A549 (cell line): ENCODE measurements around the gene TBCA. TPM values are rescaled to one million over a fixed set of nuclear protein-coding genes. Genes with fewer than 3 reads are reported as not detected.
A peak's percentile ranks its signal among the peaks of the same experiment; 100 is the strongest.
"Not testable (repeated sequence)": the region's sequence is repeated elsewhere in the genome, so short reads cannot be mapped to it uniquely, and the experiment has no call there.

Source experiments
- ATAC-seq, 2 experiments: fragments of 200-7000 bp in 1 of 2; fragments of >200 bp in 1 of 2; cut with Nextera tagmentation in 1 of 2; cut with Tn5 transposase in 1 of 2; 3 replicates each; pipeline versions ENCODE4 v1.8.0 to v1.9.1; 2018 to 2020; ENCODE audit warnings: mild to moderate bottlenecking in 1 of 2, moderate library complexity in 1 of 2
- CTCF ChIA-PET: fragments of 300-600 bp; sonication (Branson Sonifier 250); formaldehyde crosslinking; extraction: SDS; loops from one replicate; lab custom pipeline; 2021; ENCODE audit warnings: antibody characterized with exemption, inconsistent platforms; lab: Yijun Ruan, JAX
- POLR2A ChIA-PET: fragments of 350-600 bp; formaldehyde crosslinking; extraction: SDS; loops from one replicate; lab custom pipeline; 2021; ENCODE audit warnings: antibody characterized with exemption, inconsistent platforms; lab: Yijun Ruan, JAX
- DNase-seq, 2 experiments: peaks; one replicate each; pipeline versions ENCODE4 v3.0.0 to v3.0.0-alpha.2; 2011 to 2016; ENCODE audit warnings: low read depth in 1 of 2, low spot score in 1 of 2
- FAIRE-seq: peaks from 2 replicates; lab custom pipeline; 2011; peaks lifted over from hg19 to GRCh38; lab: Jason Lieb, UNC
- H3K27ac ChIP-seq, 2 experiments: fragments of >200 bp; sonication (Bioruptor Twin); formaldehyde crosslinking; 3 replicates each; pipeline ENCODE4 v1.5.1; 2016 to 2017
- H3K4me1 ChIP-seq: fragments of >200 bp; sonication (Bioruptor Twin); formaldehyde crosslinking; 3 replicates; pipeline ENCODE4 v1.6.1; 2016
- H3K4me2 ChIP-seq: fragments of >200 bp; sonication (Bioruptor Twin); formaldehyde crosslinking; 3 replicates; pipeline ENCODE4 v1.6.1; 2016
- H3K4me3 ChIP-seq: fragments of >200 bp; sonication (Bioruptor Twin); formaldehyde crosslinking; 3 replicates; pipeline ENCODE4 v1.5.1; 2016
- H3K9me3 ChIP-seq: fragments of >200 bp; sonication (Bioruptor Twin); formaldehyde crosslinking; 3 replicates; pipeline ENCODE4 v1.6.1; 2016
- BHLHE40 ChIP-seq: IDR thresholded peaks from 2 replicates; pipeline ENCODE4 v1.6.1; 2012; ENCODE audit warnings: low read depth, low read length, inconsistent platforms
- CBX2 ChIP-seq: fragments of 200-600 bp; sonication (generic); IDR thresholded peaks from 2 replicates; pipeline ENCODE4 v1.6.1; 2016; ENCODE audit warnings: low read depth, mild to moderate bottlenecking, borderline replicate concordance
- CBX8 ChIP-seq: fragments of 200-600 bp; sonication (generic); IDR thresholded peaks from 2 replicates; pipeline ENCODE4 v1.6.1; 2016
- CHD2 ChIP-seq: fragments of 150-350 bp; IDR thresholded peaks from 2 replicates; pipeline ENCODE4 v1.6.1; 2014; ENCODE audit warnings: low read length; ENCODE audit not compliant: partially characterized antibody
- EHMT2 ChIP-seq: fragments of 200-600 bp; sonication (generic); IDR thresholded peaks from 2 replicates; pipeline ENCODE4 v1.6.1; 2016; ENCODE audit warnings: antibody characterized with exemption, low read depth, mild to moderate bottlenecking, moderate library complexity
- ESRRA ChIP-seq: fragments of 150-350 bp; IDR thresholded peaks from 2 replicates; pipeline ENCODE4 v1.6.1; 2014; ENCODE audit warnings: mild to moderate bottlenecking, low read length, borderline replicate concordance
- HEYL ChIP-seq: fragments of 250-450 bp; sonication (Bioruptor Pico); IDR thresholded peaks from 2 replicates; pipeline ENCODE4 v1.8.0; 2021; ENCODE audit warnings: mild to moderate bottlenecking, moderate library complexity
- MAZ ChIP-seq: fragments of 150-350 bp; IDR thresholded peaks from 2 replicates; pipeline ENCODE4 v1.6.1; 2014; ENCODE audit warnings: antibody characterized with exemption, low read depth, low read length, borderline replicate concordance
- NR3C1 ChIP-seq: fragments of >200 bp; sonication (Bioruptor Twin); formaldehyde crosslinking; IDR thresholded peaks from 3 replicates; pipeline ENCODE4 v1.6.1; 2017
- PBX3 ChIP-seq: IDR thresholded peaks from 2 replicates; pipeline ENCODE4 v1.6.1; 2012
- PHF8 ChIP-seq: fragments of 200-600 bp; sonication (generic); IDR thresholded peaks from 2 replicates; pipeline ENCODE4 v1.6.1; 2016; ENCODE audit warnings: low read depth, mild to moderate bottlenecking, antibody characterized with exemption, moderate library complexity, borderline replicate concordance
- POLR2A ChIP-seq: IDR thresholded peaks from 2 replicates; pipeline ENCODE4 v1.6.1; 2012; ENCODE audit warnings: mild to moderate bottlenecking, low read length
- RARB ChIP-seq: fragments of 250-450 bp; sonication (Bioruptor Pico); IDR thresholded peaks from 2 replicates; pipeline ENCODE4 v1.8.0; 2021; ENCODE audit warnings: mild to moderate bottlenecking, moderate library complexity
- SMC3 ChIP-seq: fragments of >200 bp; sonication (Bioruptor Twin); formaldehyde crosslinking; IDR thresholded peaks from 3 replicates; pipeline ENCODE4 v1.6.1; 2018; ENCODE audit warnings: inconsistent platforms
- USF2 ChIP-seq: fragments of 450-650 bp; IDR thresholded peaks from 2 replicates; pipeline ENCODE4 v1.6.1; 2014; ENCODE audit warnings: antibody characterized with exemption
- WGBS: methylation state at CpG from one replicate; pipeline ENCODE4 v1.1.6; 2017; ENCODE audit errors: missing lambda C conversion rate; 5-methylcytosine and 5-hydroxymethylcytosine counted together
- polyA plus RNA-seq, 4 experiments: library from polyadenylated mRNA; depleted of rRNA in 3 of 4; stranded (reverse); fragments of >200 nt; fragmentation: RNase III in 1 of 4; extraction: RNeasy Plus Mini Kit Qiagen cat#74134 plus additional on column Dnase treatment in 1 of 4; gene quantifications; 2 replicates in 3 of 4; 3 replicates in 1 of 4; pipeline ENCODE4 v1.2.3, GENCODE V29; 2011 to 2017
- TF ChIP-seq, protein P1 (sequence below): IDR thresholded peaks from 2 replicates; pipeline ENCODE4 v1.6.1; 2012

TBCA gene
- polyA plus RNA-seq, 2 of the 4 experiments (the other 2 are of a cell fraction), result 373 to 484 TPM

GRCh38 chr5:77751328-77752023 is 24.7 kb downstream of the TBCA start (continued):
- no peak for TF ChIP-seq PBX3
- TF ChIP-seq HEYL (CRISPR knock-in tag), result no peak
- TF ChIP-seq, all 56 proteins: peak for 0

DNA sequence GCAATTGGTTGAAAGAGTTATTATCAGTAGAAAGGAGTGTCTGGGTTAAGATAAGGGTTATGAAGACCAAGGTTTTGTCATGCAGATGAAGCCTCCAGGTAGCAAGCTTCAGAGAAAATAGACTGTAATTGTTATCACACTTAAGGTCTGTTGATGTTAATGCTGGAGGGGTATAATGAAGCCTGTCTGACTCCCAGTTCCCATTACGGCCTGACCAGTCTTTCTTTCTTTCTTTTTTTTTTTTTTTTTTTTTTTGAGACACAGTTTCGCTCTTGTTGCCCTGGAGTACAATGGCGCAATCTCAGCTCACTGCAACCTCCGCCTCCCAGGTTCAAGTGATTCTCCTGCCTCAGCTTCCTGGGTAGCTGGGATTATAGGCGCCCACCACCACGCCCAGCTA is 25.2 kb downstream of the TBCA start:
- CTCF ChIA-PET, H3K4me3 ChIP-seq, H3K4me1 ChIP-seq, H3K9me3 ChIP-seq, ATAC-seq, FAIRE-seq, H3K27ac ChIP-seq, POLR2A ChIA-PET, DNase-seq, H3K4me2 ChIP-seq: not testable (repeated sequence)
- WGBS, result 82% methylated on average over 6 of the region's 6 CpGs

DNA sequence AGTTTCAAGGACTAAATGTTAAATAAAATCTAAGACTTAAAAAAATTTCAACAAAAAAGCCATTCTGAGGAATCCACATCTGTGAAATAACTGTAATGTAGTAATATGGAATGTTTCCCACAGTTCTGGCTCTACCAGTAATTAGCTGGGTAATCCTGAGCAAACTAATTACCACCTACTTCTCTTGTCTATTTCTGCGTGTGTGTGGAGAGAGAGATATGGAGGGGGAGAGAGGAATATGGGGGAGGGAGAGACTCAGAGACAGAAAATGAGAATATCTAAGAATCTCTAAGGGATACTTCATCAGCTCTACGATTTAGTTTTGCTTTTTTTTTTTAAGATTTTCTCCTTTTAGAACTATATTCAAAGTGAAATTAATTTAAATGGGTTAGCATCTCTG is 28.0 kb downstream of the TBCA start:
- H3K4me3 ChIP-seq, result no peak overlapping the region
- no peaks in the 10 kb centered on the region for H3K9me3 ChIP-seq
- DNase-seq (no peak), FAIRE-seq (no peak), ATAC-seq (no peak)
- H3K27ac ChIP-seq, result no peak overlapping the region
- H3K4me2 ChIP-seq, result no peak overlapping the region
- H3K4me1 ChIP-seq, result peaks cover 7% of the 10 kb centered on the region; the same call in 1 of the 3 replicates
- WGBS, result 85% methylated on average over 2 of the region's 2 CpGs
- POLR2A ChIA-PET, result no interaction called here
- no peak for TF ChIP-seq CHD2
- CTCF ChIA-PET, result interaction anchor here (1.0 kb wide), 1 partner anchor 261 kb away, joined by 5 read pairs; no protein-coding TSS in a partner anchor

DNA sequence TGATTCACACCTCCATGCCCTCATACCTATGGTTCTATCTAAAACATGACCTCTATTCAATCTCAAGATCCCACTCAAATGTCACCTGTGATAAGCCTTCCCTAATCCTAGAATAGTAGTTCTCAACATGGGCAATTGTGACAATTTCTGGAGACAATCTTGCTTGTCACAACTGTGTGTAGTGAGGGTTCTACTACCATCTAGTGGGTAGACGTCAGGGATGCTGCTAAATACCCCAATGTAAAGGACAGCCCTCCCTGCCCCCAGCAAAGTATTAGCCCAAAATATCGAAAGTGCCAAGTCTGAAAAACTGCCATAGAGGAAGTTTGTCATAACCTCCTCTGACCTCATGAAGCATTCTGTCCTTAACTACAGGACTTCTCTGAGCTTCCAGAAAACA is 32.0 kb downstream of the TBCA start:
- DNase-seq (no peak), ATAC-seq (no peak), FAIRE-seq (no peak)
- Histone ChIP-seq H3K4me2 (no peak overlapping the region), H3K4me3 (no peak overlapping the region), H3K27ac (no peak overlapping the region), H3K4me1 (peaks cover 6% of the 10 kb centered on the region; the same call in 1 of the 3 replicates), H3K9me3 (no peaks in the 10 kb centered on the region)
- POLR2A ChIA-PET, result no interaction called here
- TF ChIP-seq USF2, result no peak
- TF ChIP-seq PHF8, result no peak
- no peak for TF ChIP-seq RARB
- no peak for TF ChIP-seq CBX8
- CTCF ChIA-PET, result no interaction called here
- 38% methylated on average over 2 of the region's 2 CpGs for WGBS

- Histone ChIP-seq H3K4me2 (no peak overlapping the region), H3K4me1 (peaks cover 3% of the 10 kb centered on the region; the same call in 1 of the 3 replicates), H3K27ac (no peak overlapping the region), H3K4me3 (no peak overlapping the region), H3K9me3 (no peaks in the 10 kb centered on the region)
- ATAC-seq (peak in 1 of 2 experiments; percentile 24; a peak in 1 of 6 replicates), FAIRE-seq (no peak), DNase-seq (no peak)
- 85% methylated on average over 3 of the region's 3 CpGs for WGBS
- CTCF ChIA-PET, result interaction anchor here (0.6 kb wide), 1 partner anchor 13 kb away, joined by 3 read pairs; no protein-coding TSS in a partner anchor
- TF ChIP-seq BHLHE40 (no peak), CBX2 (no peak), SMC3 (no peak)
- TF ChIP-seq, protein P1, sequence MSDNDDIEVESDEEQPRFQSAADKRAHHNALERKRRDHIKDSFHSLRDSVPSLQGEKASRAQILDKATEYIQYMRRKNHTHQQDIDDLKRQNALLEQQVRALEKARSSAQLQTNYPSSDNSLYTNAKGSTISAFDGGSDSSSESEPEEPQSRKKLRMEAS, result no peak
- POLR2A ChIA-PET, result no interaction called here
These were observed 33.0 kb downstream of the TBCA start for GRCh38 chr5:77743181-77743580.

DNA sequence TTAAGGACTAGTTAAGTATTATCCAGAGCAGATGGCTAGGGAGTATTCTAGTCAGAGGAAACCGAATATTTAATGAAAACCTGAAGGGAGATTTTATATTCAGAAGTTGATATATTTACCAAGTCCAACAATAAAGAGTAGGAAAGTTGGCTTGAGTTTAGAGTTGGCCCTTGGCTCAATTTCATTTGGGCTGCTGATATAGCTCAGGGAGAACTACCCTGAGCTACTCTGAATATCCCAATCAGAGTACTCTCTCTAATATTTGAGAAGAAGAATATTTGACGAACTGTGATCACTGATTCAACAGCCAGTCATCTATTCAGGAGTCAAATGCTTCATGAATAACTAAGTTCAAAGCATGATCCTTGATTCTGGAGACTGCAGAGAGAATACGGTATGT is 34.5 kb downstream of the TBCA start:
- FAIRE-seq (no peak), DNase-seq (no peak), ATAC-seq (no peak)
- H3K9me3 ChIP-seq, result no peaks in the 10 kb centered on the region
- H3K4me3 ChIP-seq, result no peak overlapping the region
- WGBS, result 88% methylated on average over 3 of the region's 3 CpGs
- no peak overlapping the region for H3K27ac ChIP-seq
- TF ChIP-seq EHMT2, result no peak
- TF ChIP-seq MAZ, result no peak
- no peak for TF ChIP-seq ESRRA
- no peak for TF ChIP-seq POLR2A
- TF ChIP-seq NR3C1, result no peak
- peaks cover 3% of the 10 kb centered on the region; the same call in 1 of the 3 replicates for H3K4me1 ChIP-seq
- CTCF ChIA-PET, result no interaction called here
- H3K4me2 ChIP-seq, result no peak overlapping the region
- POLR2A ChIA-PET, result no interaction called here
